NCI-H1092 treated with DMSO at 0.1 percent for 48 hours (cell line): ENCODE data around the gene USF3.

Source experiments
- DNase-seq: peaks from one replicate; lab custom pipeline; 2025; lab: John Stamatoyannopoulos, UW

USF3 gene

GRCh38 chr3:113698213-113698742 lies 1.8 kb upstream of the USF3 start:
- no peak for DNase-seq

GRCh38 chr3:113697500-113698090 lies 1.2 kb upstream of the USF3 start:
- peak; percentile 6 for DNase-seq

DNA sequence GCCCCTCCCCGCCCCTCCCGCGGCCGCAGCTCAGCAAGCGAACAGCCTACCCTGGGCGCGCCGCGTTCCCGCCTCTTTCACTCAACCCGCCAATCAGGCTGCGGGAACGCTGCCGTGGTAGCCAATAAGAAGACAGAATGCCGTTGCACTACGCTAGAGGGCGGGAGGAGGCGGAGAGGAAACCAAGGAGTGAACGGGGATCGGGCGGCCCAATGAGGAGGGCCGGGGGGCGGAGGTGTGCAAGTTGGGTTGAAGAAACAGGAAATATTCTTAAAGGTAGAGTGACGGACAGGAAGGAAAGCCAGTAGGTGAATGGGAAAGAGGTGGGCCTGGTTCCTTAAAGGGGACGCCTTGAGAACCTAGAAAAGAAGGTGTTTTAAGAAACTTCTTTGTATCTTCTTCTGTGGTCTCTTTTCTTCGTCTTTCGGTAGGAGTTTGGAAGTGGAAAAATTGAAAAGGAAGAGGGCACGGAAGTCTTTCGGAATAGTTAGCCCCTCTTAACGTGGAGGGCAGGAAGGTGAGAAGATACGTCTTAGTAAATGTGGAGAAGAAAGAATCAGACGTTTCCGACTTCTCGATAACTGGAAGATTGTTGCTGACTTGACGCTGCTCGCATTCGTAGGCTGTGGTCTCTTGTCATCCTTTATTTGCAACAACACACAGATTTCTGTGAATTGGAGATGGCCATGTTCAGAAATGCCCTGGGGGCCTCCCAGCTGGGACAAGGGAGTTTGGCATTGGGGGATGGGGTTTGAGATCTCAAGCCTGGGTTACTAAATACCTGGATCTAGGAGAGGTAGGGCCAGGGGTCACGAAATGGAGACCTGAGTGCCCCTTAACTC lies 437 bp upstream of the USF3 start:
- DNase-seq = peak; percentile 100

DNA sequence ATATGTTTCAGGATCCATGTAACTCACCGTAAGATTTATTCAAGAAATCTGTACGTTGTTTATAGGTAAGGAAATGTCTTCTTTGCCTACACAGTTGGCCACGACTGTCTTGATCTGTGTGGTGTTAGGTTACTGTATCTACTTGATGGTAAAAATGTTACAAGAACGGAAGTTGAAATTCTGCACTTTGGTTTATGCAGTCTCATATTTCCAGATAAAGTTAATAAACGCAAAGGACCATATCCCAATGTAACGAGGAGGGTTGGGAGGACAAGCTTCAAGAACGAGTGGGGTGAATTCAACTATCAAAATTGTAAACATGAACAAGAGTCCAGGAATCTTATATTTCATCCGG lies 1.0 kb downstream of the USF3 start:
- no peak for DNase-seq

GRCh38 chr3:113690482-113690881 lies 6.0 kb downstream of the USF3 start:
- DNase-seq = no peak

- no peak for DNase-seq
Observed at GRCh38 chr3:113685956-113686721, 10.3 kb downstream of the USF3 start.

DNA sequence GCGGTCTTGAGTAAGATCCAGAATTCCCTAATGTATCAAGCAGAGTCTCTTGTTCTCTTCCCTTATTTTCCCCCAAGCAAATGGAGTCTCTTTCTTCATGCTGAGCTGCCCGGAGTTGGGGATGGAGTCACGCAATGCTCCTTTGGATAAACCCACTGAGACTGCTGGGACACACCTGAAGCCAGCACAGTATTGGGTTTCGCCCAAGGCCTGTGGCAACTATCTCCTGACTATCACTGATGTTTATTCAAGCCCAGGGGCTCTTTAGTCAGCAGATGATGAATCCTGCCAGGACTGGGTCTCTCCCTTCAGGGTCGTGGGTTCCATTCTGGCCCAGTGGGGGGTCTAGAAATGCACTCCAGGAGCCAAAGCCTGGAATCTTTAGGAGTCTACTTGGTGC lies 11.3 kb downstream of the USF3 start:
- DNase-seq = no peak

- no peak for DNase-seq
Observed at GRCh38 chr3:113684271-113684819, 12.1 kb downstream of the USF3 start.

DNA sequence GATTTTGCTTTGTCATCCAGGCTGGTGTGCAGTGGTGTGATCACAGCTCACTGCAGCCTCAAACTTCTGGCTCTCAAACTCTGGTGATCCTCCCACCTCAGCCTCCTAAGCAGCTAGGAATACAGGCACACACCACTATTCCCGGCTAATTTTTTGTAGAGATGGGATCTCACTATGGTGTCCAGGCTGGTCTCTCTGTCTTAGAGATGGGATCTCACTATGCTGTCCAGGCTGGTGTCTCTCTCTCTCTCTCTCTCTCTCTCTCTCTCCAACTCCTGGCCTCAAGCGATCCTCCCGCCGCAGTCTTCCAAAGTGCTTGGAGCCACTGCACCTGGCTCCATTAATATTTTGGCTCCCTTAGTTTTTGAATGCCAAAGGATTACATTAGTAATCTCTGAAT lies 17.7 kb downstream of the USF3 start:
- DNase-seq = no peak

DNA sequence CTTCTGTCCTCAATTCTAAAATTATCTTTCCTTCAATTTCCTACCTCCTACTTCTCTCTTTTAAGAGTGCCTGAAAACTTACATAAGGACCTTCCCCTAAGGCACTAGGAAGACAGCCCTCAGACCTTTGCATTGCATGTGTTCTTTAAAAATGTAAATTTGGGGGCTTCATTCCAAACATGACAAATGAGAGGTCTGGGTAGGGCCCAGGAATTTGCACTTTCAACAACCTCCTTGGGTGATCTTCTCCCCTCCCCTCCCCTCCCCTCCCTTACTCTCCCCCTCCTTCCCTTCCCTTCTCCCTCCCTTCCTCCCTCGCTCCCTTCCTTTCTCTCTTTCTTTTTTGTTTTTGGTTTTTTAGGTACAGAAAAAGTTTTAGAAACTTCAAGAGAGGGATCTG lies 18.7 kb downstream of the USF3 start:
- no peak for DNase-seq

DNA sequence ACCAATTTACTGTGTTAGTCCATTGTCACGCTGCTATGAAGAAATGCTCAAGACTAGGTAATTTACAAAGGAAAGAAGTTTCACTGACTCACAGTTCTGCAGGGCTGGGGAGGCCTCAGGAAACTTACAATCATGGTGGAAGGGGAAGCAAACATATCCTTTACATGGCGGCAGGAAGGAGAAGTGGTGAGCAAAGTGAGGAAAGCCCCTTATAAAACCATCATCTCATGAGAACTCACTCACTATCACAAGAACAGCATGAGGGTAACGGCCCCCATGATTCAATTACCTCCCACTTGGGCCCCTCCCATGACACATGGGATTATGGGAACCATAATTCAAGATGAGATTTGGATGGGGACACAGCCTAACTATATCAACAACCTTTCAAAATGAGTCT lies 20.2 kb downstream of the USF3 start:
- no peak for DNase-seq

GRCh38 chr3:113673593-113673992 lies 22.8 kb downstream of the USF3 start:
- DNase-seq = peak; percentile 13

DNA sequence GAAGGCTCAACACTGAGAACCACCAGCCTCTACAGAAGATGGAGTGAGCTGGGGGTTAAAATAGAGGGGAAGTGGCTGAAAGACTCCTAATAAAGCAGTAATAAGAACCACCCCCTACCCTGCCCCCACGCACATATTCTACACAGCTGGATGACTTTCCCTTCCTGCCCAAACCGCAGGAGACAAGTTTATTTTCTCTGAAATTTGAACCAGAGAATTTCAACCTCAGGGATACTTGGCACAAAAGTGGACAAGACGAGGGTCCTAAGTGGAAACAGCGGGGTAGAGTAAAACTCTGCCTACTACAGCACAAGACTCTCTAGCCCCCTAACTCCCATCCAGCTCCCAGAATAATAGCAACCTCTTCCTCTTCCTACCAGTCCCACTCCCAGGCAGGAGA lies 28.4 kb downstream of the USF3 start:
- DNase-seq = no peak

DNA sequence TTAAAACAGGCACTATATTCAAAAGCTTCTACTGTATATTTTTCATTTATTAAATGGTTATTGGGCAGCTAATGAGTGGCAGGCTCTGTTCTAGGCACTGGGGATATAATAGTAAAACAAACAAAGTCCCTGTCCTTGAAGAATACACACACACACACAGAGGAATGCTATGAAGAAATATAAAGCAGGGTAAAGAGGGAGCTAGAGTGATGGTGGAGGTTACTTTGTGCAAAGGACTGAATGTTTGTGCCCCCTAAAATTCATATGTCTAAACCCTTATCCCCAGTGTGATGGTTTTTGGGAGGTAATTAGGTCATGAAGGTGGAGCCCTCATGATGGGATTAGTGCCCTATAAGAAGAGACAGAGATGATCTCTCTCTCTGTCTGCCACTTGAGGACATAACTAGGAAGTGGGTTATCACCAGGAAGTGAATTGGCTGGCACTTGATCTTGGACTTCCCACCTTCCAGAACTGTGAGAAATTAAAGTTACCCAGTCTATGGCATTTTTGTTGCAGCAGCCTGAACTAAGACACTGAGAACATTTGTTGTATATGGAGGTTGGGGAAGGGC lies 31.8 kb downstream of the USF3 start:
- DNase-seq = no peak

GRCh38 chr3:113663761-113664160 lies 32.7 kb downstream of the USF3 start:
- DNase-seq = no peak

- no peak for DNase-seq
Observed at GRCh38 chr3:113663324-113663750, 33.1 kb downstream of the USF3 start.

DNA sequence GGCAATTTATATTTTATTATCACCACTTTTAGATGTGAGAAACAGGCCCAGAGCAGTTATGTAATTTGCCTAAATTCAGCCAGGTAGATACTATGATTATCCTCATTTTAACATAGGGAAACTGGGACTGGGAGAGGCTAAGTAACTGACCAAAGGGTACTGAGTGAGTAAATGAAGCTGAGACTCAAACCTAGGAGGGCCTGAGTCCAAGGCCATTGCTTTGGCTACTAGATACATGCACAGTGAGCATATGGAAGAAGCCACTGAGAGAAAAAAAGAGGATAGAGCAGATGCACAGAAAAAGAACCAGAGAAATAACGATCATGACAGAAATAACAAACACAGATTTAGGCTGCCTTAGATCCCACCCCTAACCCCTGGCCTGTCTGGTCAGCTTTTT lies 33.6 kb downstream of the USF3 start:
- DNase-seq = no peak

DNA sequence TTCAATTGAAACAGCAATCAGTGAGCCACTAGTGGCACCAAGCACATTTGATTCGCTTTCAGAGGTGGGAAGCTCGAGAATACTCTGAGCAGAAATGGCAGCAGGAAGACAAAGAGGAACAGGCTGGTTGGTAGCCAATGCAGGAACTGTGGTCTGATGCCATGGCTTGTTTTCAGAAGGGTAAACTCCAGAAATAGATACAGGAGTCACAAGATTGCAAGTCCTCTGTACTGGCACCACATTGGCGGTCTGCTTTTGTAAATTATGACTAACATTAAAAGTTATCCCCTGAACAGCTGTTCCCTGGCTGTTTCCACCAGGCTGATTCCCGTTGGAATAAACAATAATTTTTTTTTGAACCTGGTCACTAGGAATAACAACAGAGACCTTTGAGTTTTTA lies 35.5 kb downstream of the USF3 start:
- no peak for DNase-seq

DNA sequence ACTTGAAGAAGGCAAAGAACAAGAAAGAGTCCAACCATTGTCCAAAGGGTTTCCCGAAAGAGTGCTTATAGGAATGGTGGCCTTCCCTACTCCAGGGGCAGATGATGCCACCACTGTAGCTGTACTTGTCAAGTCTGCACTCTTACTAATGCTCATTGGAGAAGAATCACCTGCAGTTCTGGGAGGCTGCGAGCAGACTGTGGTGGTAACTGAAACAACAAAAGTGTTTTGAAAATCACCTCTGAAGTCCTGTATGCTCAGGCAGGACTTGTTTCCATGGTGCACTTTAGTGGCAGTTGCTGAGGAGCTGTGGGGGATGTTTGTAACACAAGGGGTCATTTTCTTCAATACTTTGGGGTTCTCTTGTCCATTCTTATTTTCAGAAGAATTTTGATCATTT lies 36.0 kb downstream of the USF3 start:
- no peak for DNase-seq

GRCh38 chr3:113659996-113660395 lies 36.4 kb downstream of the USF3 start:
- DNase-seq = no peak

DNA sequence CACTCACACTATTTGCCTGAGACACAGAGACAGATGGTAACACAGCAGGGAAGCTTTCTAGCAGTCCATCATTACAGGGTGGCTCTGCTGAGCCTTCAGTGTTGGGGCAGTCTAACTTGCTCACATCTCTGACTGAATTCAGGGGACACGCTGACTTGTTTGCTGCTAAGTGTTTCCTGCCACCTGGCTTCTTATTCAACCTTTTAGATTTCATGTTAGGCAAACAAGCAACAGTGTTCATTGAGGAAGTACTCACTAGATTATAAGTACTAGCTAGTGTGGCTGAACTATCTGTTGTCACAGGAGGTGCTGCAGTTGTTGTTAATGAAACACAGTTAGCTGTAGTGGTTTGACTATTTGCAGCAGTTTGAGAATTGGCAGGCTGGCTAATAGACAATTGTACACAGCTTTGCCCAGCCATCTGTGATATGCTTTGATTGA lies 37.3 kb downstream of the USF3 start:
- DNase-seq = peak; percentile 51

GRCh38 chr3:113658107-113658506 lies 38.3 kb downstream of the USF3 start:
- no peak for DNase-seq
